Measurements from ENCODE around the gene MED13. TPM values are rescaled to one million over a fixed set of nuclear protein-coding genes. Genes with fewer than 3 reads are reported as not detected.

Gene MED13
- total RNA-seq, 1 experiment from 2014 or later: 96.0 TPM

DNA sequence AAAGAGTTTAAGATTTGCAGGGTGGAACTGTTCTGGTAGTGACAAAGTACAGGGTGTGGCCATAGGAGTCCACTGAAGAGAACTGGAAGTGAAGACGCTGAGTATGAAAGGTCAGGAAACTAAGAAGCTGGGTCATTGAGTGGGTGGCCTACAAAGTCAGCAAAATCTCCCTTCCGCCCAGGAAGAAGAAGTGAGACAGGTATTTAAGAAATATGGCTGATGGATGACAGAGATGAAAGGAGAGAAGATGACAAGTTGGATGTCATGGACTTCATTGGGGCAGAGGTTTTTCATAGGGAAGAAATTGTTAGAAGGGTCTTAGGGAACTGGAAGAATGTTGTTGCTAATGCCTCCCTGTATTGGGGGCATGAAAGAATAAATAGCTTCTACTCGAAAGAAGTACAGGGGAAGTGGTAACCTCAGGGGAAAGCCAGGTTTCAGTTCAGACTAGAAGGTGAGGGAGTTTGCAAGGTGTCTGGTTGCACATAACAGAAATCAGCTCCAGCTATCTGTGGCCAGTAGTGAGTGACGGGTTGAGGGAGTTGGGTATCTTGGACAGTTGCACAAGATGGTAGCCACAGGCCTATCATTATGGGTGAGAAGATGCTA lies 33.6 kb upstream of the MED13 start:
- ChIA-PET RAD21 (ENCODE audit: low non-redundant PET in 1 of 2, low total read pairs in 2 of 2, uncharacterized antibody in 2 of 2, unreplicated experiment in 2 of 2) (no interaction called here), POLR2A (no interaction called here), CTCF (interaction anchor here (2.2 to 3.1 kb wide), 2 partner anchors 11 kb away, joined by 22 to 24 read pairs; no protein-coding TSS in a partner anchor)
- no peak for TF ChIP-seq FOSL1 (IDR thresholded peaks at IDR 0.05; ENCODE audit: low read depth)
- TF ChIP-seq, protein P1, sequence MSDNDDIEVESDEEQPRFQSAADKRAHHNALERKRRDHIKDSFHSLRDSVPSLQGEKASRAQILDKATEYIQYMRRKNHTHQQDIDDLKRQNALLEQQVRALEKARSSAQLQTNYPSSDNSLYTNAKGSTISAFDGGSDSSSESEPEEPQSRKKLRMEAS (IDR thresholded peaks at IDR 0.05): no peak
- TF ChIP-seq POLR2A (IDR thresholded peaks at IDR 0.05; ENCODE audit: borderline replicate concordance, extremely low read depth, insufficient read depth, insufficient read length): no peak
- TF ChIP-seq, protein P2, sequence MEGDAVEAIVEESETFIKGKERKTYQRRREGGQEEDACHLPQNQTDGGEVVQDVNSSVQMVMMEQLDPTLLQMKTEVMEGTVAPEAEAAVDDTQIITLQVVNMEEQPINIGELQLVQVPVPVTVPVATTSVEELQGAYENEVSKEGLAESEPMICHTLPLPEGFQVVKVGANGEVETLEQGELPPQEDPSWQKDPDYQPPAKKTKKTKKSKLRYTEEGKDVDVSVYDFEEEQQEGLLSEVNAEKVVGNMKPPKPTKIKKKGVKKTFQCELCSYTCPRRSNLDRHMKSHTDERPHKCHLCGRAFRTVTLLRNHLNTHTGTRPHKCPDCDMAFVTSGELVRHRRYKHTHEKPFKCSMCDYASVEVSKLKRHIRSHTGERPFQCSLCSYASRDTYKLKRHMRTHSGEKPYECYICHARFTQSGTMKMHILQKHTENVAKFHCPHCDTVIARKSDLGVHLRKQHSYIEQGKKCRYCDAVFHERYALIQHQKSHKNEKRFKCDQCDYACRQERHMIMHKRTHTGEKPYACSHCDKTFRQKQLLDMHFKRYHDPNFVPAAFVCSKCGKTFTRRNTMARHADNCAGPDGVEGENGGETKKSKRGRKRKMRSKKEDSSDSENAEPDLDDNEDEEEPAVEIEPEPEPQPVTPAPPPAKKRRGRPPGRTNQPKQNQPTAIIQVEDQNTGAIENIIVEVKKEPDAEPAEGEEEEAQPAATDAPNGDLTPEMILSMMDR (IDR thresholded peaks at IDR 0.05 in 2 of 3, conservative IDR thresholded peaks at IDR 0.05 in 1 of 3; ENCODE audit: borderline replicate concordance in 1 of 3, insufficient read depth in 1 of 3, low read depth in 2 of 3, low read length in 2 of 3): no peak
- TF ChIP-seq JUND (IDR thresholded peaks at IDR 0.05): no peak
- TF ChIP-seq EZH2phosphoT487 (IDR thresholded peaks at IDR 0.05; ENCODE audit: borderline replicate concordance): no peak
- no peak for TF ChIP-seq ZFX (IDR thresholded peaks at IDR 0.05)
- no peaks in the 10 kb centered on the region for H3K36me3 ChIP-seq (ENCODE audit: control insufficient read depth in 1 of 2, insufficient read depth in 2 of 2, low read length in 2 of 2)
- H3K4me3 ChIP-seq (replicated peaks in 1 of 2; ENCODE audit: low read depth in 1 of 2, low read length in 2 of 2): no peak overlapping the region
- intact Hi-C loops (cut with micrococcal nuclease): no loop called here
- ATAC-seq (no peak), DNase-seq (ENCODE audit: low read depth, low spot score) (no peak)
- H3K9me3 ChIP-seq (ENCODE audit: control insufficient read depth in 1 of 2, insufficient read depth in 1 of 2, low read depth in 1 of 2, low read length in 2 of 2): no peaks in the 10 kb centered on the region
- no peaks in the 10 kb centered on the region for H4K20me1 ChIP-seq (ENCODE audit: insufficient read depth)
- no TSS peak for BruUV-seq (replicated peaks)
- no peak overlapping the region for H3K4me2 ChIP-seq (ENCODE audit: low read length)
- no peak overlapping the region for H2AFZ ChIP-seq (ENCODE audit: low read depth, low read length, poor library complexity, severe bottlenecking)
- no peaks in the 10 kb centered on the region for H3K79me2 ChIP-seq (ENCODE audit: insufficient read depth, low read length)
- H3K9me2 ChIP-seq (ENCODE audit: insufficient read depth): no peaks in the 10 kb centered on the region
- no peaks in the 10 kb centered on the region for H3K27me3 ChIP-seq (ENCODE audit: insufficient read depth, low read length)
- no peak overlapping the region for H3K9ac ChIP-seq (ENCODE audit: low read length)
- H3K4me1 ChIP-seq (ENCODE audit: control insufficient read depth in 1 of 2, insufficient read depth in 2 of 2, low read length in 2 of 2): peaks cover 5 to 8% of the 10 kb centered on the region in 2 experiments
- H3K27ac ChIP-seq (ENCODE audit: low read depth, low read length): no peak overlapping the region

DNA sequence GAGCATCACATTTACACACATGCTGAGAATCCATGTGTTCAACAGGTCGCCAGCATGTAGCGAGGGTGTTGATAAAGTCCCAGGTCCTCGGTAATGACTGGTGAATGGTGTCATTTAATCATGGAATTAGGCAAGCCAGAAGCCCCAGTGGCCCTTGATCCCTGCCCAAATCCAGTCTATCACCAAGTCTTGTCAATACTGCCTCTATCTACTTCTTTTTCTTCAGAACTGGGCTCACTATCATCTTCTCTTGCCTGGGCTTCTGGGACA lies 31.3 kb upstream of the MED13 start:
- Histone ChIP-seq H3K36me3 (ENCODE audit: control insufficient read depth in 1 of 2, insufficient read depth in 2 of 2, low read length in 2 of 2) (no peaks in the 10 kb centered on the region), H3K79me2 (ENCODE audit: insufficient read depth, low read length) (no peaks in the 10 kb centered on the region), H3K9me3 (ENCODE audit: control insufficient read depth in 1 of 2, insufficient read depth in 1 of 2, low read depth in 1 of 2, low read length in 2 of 2) (no peaks in the 10 kb centered on the region), H3K9me2 (ENCODE audit: insufficient read depth) (no peaks in the 10 kb centered on the region), H3K27me3 (ENCODE audit: insufficient read depth, low read length) (no peaks in the 10 kb centered on the region), H2AFZ (ENCODE audit: low read depth, low read length, poor library complexity, severe bottlenecking) (peak overlapping the region; percentile 48), H3K4me1 (ENCODE audit: control insufficient read depth in 1 of 2, insufficient read depth in 2 of 2, low read length in 2 of 2) (peaks cover 7 to 20% of the 10 kb centered on the region in 2 experiments), H4K20me1 (ENCODE audit: insufficient read depth) (no peaks in the 10 kb centered on the region), H3K4me2 (ENCODE audit: low read length) (no peak overlapping the region), H3K4me3 (replicated peaks in 1 of 2; ENCODE audit: low read depth in 1 of 2, low read length in 2 of 2) (no peak overlapping the region), H3K27ac (ENCODE audit: low read depth, low read length) (no peak overlapping the region), H3K9ac (ENCODE audit: low read length) (no peak overlapping the region)
- no peak for DNase-seq (ENCODE audit: low read depth, low spot score)
- POLR2A ChIA-PET: no interaction called here
- RAD21 ChIA-PET (ENCODE audit: low non-redundant PET in 1 of 2, low total read pairs in 2 of 2, uncharacterized antibody in 2 of 2, unreplicated experiment in 2 of 2): no interaction called here
- TF ChIP-seq EGR1 (IDR thresholded peaks at IDR 0.05; ENCODE audit: low read depth) (no peak), EZH2phosphoT487 (IDR thresholded peaks at IDR 0.05; ENCODE audit: borderline replicate concordance) (no peak), TCF7L2 (IDR thresholded peaks at IDR 0.05; ENCODE audit: borderline replicate concordance, extremely low read depth, insufficient read depth, insufficient read length) (no peak), CBX3 (IDR thresholded peaks at IDR 0.05; ENCODE audit: low read depth) (no peak), CEBPB (IDR thresholded peaks at IDR 0.05; ENCODE audit: low read depth) (no peak), ELF1 (IDR thresholded peaks at IDR 0.05; ENCODE audit: borderline replicate concordance, low read depth) (no peak), RAD21 (IDR thresholded peaks at IDR 0.05; ENCODE audit: low read depth) (no peak)
- TF ChIP-seq, protein P3, sequence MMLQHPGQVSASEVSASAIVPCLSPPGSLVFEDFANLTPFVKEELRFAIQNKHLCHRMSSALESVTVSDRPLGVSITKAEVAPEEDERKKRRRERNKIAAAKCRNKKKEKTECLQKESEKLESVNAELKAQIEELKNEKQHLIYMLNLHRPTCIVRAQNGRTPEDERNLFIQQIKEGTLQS (IDR thresholded peaks at IDR 0.05): no peak
- TF ChIP-seq, protein P4, sequence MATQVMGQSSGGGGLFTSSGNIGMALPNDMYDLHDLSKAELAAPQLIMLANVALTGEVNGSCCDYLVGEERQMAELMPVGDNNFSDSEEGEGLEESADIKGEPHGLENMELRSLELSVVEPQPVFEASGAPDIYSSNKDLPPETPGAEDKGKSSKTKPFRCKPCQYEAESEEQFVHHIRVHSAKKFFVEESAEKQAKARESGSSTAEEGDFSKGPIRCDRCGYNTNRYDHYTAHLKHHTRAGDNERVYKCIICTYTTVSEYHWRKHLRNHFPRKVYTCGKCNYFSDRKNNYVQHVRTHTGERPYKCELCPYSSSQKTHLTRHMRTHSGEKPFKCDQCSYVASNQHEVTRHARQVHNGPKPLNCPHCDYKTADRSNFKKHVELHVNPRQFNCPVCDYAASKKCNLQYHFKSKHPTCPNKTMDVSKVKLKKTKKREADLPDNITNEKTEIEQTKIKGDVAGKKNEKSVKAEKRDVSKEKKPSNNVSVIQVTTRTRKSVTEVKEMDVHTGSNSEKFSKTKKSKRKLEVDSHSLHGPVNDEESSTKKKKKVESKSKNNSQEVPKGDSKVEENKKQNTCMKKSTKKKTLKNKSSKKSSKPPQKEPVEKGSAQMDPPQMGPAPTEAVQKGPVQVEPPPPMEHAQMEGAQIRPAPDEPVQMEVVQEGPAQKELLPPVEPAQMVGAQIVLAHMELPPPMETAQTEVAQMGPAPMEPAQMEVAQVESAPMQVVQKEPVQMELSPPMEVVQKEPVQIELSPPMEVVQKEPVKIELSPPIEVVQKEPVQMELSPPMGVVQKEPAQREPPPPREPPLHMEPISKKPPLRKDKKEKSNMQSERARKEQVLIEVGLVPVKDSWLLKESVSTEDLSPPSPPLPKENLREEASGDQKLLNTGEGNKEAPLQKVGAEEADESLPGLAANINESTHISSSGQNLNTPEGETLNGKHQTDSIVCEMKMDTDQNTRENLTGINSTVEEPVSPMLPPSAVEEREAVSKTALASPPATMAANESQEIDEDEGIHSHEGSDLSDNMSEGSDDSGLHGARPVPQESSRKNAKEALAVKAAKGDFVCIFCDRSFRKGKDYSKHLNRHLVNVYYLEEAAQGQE (IDR thresholded peaks at IDR 0.05; ENCODE audit: low read depth): no peak
- intact Hi-C loops (cut with micrococcal nuclease): no loop called here
- BruUV-seq (replicated peaks): no TSS peak
- no peak for ATAC-seq
- CTCF ChIA-PET: interaction anchor here (0.9 kb wide), 1 partner anchor 30 kb away, joined by 3 read pairs; no protein-coding TSS in a partner anchor

Measured in HCT116 (cell line).